ENCODE measurements around the gene CD82. TPM values are rescaled to one million over a fixed set of nuclear protein-coding genes. Genes with fewer than 3 reads are reported as not detected.

The CD82 gene
- total and polyA plus RNA-seq, 5 experiments from 2014 or later: 21.1 to 29.9 (median 24.1) TPM

DNA sequence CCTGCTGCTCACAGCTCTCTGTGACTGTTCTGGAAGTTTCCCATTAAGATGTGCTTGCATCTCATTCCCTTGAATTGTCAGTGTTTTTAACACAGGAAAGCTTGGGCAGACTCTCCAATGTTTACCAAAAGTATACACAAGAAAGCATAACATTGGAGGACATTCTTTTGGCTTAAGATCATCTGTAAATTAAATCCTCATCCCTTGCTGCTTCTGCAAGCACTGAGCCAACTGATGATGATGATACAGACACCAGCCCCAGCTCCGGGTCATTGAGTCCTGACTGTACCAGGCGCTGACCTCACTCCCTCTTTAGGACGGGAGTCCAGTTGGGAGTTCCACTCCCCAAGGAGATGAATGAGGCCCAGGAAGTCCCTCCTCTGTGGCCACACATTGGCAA lies 23.8 kb downstream of the CD82 start:
- peaks cover 7 to 12% (median 9%) of the 10 kb centered on the region in 4 donors for H3K4me1 Mint-ChIP-seq
- H3K27me3 Mint-ChIP-seq: no peaks in the 10 kb centered on the region
- no peaks in the 10 kb centered on the region for H3K9me3 Mint-ChIP-seq
- POLR2A ChIA-PET: no interaction called here
- peaks cover 0 to 13% (median 10%) of the 10 kb centered on the region in 3 donors for H3K36me3 Mint-ChIP-seq
- no peak overlapping the region for H3K4me3 Mint-ChIP-seq
- ATAC-seq (no peak), DNase-seq (no peak)
- peak overlapping the region in 2 of 10 donors; percentile 31 to 37 for H3K27ac Mint-ChIP-seq

DNA sequence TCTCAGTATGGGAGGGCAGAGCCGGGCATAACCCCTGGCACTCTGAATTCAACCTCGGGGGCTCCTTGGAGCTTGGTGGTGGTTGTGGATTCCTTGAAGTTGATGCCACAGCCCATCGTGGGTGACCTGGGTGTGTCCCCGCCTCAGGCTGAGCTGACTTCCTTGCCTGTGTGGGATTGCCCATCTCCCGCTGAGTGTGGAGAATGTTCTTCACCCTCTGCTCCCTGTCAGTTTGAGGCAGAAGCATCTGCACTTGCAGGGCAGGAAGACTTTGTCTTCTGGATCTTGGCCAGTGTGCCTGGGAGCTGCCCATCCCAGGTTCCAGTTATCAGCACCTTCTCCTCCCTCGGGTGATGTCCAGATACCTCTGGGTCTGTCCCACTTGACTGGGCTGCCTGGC lies 25.3 kb downstream of the CD82 start:
- ATAC-seq: no peak
- POLR2A ChIA-PET: no interaction called here
- H3K4me1 Mint-ChIP-seq: peaks cover 13 to 22% (median 19%) of the 10 kb centered on the region in 4 donors

DNA sequence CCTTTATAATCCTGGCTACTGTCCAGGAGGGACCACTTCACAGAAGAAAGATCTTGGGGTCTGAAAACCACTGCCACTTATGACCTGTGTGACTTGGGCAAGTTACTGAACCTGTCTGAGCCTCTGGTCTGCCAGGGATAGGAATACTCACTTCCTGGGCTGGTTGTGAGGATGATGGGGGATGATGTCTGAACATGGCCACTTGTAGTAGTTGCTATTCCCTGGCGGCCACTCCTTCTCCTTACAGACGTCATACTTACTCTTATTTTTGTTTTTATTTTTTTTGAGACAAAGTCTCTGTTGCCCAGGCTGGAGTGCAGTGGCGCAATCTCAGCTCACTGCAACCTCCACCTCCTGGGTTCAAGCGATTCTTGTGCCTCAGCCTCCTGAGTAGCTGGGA lies 26.1 kb downstream of the CD82 start:
- peaks cover 18 to 30% (median 27%) of the 10 kb centered on the region in 4 donors for H3K4me1 Mint-ChIP-seq

More for the DNA sequence above, 25.3 kb downstream of the CD82 start:
- Mint-ChIP-seq H3K4me3 (peak overlapping the region in 1 of 10 donors; percentile 18), H3K27me3 (no peaks in the 10 kb centered on the region), H3K27ac (peak overlapping the region in 4 of 10 donors; percentile 31 to 85 (median 68)), H3K9me3 (no peaks in the 10 kb centered on the region), H3K36me3 (peaks cover 0 to 13% (median 10%) of the 10 kb centered on the region in 3 donors)
- DNase-seq: no peak

DNA sequence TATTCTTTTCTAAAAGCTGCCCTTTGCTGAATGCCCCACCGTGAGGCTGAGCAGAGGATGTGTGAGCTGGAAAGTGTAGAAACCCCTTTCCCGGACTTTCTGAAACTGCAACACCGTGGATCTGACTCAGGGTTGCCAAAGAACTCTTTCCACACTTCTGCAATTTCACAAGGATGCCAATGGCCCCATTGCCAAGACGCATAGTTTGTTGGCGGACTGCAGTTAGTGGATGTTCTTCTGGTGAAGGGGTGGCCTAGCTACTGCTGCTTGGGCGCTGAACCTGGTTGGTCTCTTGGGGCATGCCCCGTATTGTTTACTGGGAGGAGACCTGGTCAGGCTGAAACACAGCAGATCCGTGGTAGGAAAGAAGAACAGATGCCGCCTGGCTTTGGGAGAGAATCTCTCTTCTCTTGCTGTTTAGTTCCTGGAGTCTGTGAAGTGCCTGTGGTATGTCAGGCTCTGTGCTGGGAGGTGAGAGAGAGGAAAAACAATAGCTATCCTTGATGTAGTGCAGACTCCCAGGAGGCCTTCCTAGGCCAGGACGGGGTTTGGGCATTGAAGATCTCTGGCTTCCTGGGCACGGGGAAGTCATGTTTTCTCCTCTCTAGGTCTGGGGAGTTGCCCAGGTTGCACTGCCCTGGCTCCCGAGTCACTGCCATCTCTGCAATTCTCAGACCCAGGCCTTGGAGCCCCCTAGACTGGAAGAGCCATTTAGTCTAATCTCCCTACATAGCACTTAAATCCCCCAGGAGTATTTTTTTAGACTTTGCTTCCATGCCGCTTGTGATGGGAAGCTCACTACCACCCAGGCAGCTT lies 26.9 kb downstream of the CD82 start:
- DNase-seq: no peak
- H3K4me1 Mint-ChIP-seq: peaks cover 20 to 38% (median 34%) of the 10 kb centered on the region in 4 donors
- no peak for ATAC-seq
- H3K27me3 Mint-ChIP-seq: no peaks in the 10 kb centered on the region
- H3K36me3 Mint-ChIP-seq: peaks cover 0 to 11% (median 8%) of the 10 kb centered on the region in 3 donors
- H3K27ac Mint-ChIP-seq: peak overlapping the region in 7 of 10 donors; percentile 21 to 88 (median 69)
- POLR2A ChIA-PET: interaction anchor here (1.0 to 1.2 kb wide), 2 partner anchors 18 to 19 kb away, joined by 3 read pairs; no protein-coding TSS in a partner anchor
- no peaks in the 10 kb centered on the region for H3K9me3 Mint-ChIP-seq
- H3K4me3 Mint-ChIP-seq: no peak overlapping the region

More for the DNA sequence above, 26.1 kb downstream of the CD82 start:
- no peak overlapping the region for H3K4me3 Mint-ChIP-seq
- H3K36me3 Mint-ChIP-seq: peaks cover 0 to 13% (median 10%) of the 10 kb centered on the region in 3 donors
- POLR2A ChIA-PET: no interaction called here
- H3K9me3 Mint-ChIP-seq: no peaks in the 10 kb centered on the region
- H3K27me3 Mint-ChIP-seq: no peaks in the 10 kb centered on the region
- ATAC-seq (no peak), DNase-seq (no peak)
- H3K27ac Mint-ChIP-seq: peak overlapping the region in 4 of 10 donors; percentile 19 to 69 (median 54)

DNA sequence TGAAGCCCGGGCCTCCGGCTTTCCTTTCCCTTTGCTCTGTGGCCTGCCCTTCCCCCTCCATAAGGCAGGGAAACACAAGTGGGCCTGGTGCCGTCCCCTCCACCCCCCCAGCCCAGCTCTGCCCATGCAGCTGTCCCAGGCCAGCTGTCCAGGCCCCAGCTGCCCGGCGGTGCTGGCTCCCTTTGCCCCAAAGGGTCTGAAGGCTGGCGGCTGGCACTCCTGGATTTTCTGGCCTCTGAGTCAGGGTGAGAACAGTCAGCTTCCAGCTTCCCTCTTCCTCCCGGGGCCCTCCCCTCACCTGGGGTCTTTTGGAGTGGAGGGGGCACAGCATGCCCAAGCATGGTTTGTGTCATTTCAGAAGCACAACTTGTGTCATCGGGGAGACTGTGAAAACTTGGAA lies 27.8 kb downstream of the CD82 start:
- Mint-ChIP-seq H3K36me3 (peaks cover 0 to 3% (median 3%) of the 10 kb centered on the region in 3 donors), H3K4me1 (peaks cover 24 to 47% (median 42%) of the 10 kb centered on the region in 4 donors), H3K9me3 (no peaks in the 10 kb centered on the region), H3K27me3 (no peaks in the 10 kb centered on the region), H3K27ac (peak overlapping the region in 2 of 10 donors; percentile 22 to 24), H3K4me3 (no peak overlapping the region)
- DNase-seq (no peak), ATAC-seq (no peak)
- POLR2A ChIA-PET: interaction anchor here (1.0 to 1.2 kb wide), 2 partner anchors 18 to 19 kb away, joined by 3 read pairs; no protein-coding TSS in a partner anchor

DNA sequence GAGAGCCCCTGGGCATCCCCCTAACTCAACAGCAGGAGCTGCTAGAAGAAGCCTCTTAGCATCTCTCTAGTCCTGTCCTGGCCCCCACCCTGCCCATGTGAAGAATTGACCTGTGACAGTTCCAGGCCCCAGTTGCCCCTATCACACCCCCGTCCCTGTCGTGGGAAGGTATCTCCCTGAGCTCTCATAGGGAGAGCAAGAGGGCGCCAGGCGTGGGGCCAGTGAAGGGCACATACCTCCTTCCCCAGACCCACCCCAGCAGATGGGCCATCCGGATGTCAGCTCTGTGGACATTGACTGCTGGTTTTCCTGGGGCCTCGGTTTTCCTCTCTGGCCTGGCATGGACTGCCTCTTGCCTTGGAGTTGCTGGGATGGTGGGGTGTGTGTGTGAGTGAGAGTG lies 29.5 kb downstream of the CD82 start:
- Mint-ChIP-seq H3K4me1 (peaks cover 23 to 47% (median 47%) of the 10 kb centered on the region in 4 donors), H3K27me3 (no peaks in the 10 kb centered on the region), H3K27ac (peak overlapping the region in 7 of 10 donors; percentile 14 to 94 (median 89)), H3K4me3 (peak overlapping the region in 3 of 10 donors; percentile 14 to 45 (median 30)), H3K9me3 (no peaks in the 10 kb centered on the region), H3K36me3 (no peaks in the 10 kb centered on the region)
- POLR2A ChIA-PET: interaction anchor here (1.1 to 8.8 kb wide), 3 partner anchors 16 to 29 kb away, joined by 3 to 70 read pairs (median 21); partner anchors contain the start of gene CD82
- ATAC-seq: no peak
- DNase-seq: no peak

DNA sequence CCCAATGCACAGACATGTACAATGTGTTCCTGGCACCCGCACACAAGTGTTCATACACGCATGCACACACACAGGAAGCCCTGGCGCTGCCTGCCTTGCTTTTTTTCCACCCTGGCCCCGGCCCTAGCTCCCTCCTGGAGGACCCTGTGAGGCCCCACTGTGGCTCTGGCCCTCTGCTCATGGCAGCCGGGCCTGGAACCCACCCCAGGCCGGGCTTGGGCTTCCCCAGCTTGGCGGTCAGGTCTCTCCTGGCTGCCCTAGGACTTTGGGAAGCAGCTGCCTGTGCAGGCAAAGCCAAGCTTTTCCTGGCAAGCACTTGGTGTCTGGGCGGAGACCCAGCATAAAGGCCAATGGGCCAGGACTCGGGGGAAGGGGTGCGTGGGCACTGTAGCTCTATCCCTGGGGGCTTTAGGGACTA lies 30.5 kb downstream of the CD82 start:
- Mint-ChIP-seq H3K9me3 (no peaks in the 10 kb centered on the region), H3K27ac (peak overlapping the region; percentile 89 to 96 (median 92)), H3K36me3 (no peaks in the 10 kb centered on the region), H3K4me3 (peak overlapping the region in 7 of 10 donors; percentile 53 to 83 (median 71)), H3K27me3 (no peaks in the 10 kb centered on the region), H3K4me1 (peaks cover 21 to 51% (median 45%) of the 10 kb centered on the region in 4 donors)
- ATAC-seq (no peak), DNase-seq (no peak)
- POLR2A ChIA-PET: interaction anchor here (0.6 to 8.8 kb wide), 6 partner anchors 8 to 30 kb away, joined by 3 to 70 read pairs (median 6); partner anchors contain the start of gene CD82

DNA sequence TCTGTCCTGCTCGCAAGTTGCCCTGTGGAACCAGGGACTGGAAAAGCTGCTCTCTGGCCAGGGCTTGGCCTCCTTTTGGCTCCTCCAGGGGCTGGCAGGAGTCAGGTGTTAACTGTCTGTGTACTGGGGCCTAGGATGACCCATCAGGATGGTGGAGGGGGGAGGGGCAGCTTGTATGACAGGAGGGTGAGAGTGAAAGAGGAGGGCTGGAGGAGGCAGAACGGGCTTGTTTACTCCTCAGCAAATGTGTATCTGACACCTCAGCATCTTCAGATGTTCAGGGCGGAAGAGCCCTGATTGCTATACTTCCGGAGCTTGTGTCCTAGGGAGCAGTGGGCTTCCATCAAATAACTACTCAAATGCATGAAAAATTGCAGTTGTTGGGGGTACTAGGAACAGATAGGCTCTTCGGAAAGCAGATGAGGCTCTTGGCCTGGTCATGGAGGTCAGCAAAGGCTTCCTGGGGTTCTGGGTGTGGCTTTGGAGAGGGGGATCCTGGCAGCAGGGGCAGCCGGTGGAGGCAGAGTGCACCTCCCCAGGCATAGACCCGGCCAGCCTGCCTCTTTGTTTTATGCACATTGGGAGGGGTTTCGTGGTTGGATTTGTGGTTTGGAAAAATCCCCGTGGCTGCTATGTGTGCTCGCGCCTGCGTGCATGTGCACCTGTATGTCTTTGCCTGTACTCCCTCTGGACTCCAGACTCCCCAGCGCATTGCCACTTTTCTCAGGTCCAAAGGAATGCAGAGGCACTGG lies 31.2 kb downstream of the CD82 start:
- Mint-ChIP-seq H3K36me3 (no peaks in the 10 kb centered on the region), H3K27ac (peak overlapping the region; percentile 89 to 96 (median 92)), H3K9me3 (no peaks in the 10 kb centered on the region), H3K4me1 (peaks cover 20 to 55% (median 41%) of the 10 kb centered on the region in 4 donors), H3K4me3 (peak overlapping the region; percentile 48 to 83 (median 70)), H3K27me3 (no peaks in the 10 kb centered on the region)
- DNase-seq (peak; percentile 34 to 79 (median 56)), ATAC-seq (peak; percentile 89 to 91)
- POLR2A ChIA-PET: interaction anchor here (0.6 to 8.8 kb wide), 6 partner anchors 8 to 31 kb away, joined by 3 to 70 read pairs (median 6); partner anchors contain the start of gene CD82

DNA sequence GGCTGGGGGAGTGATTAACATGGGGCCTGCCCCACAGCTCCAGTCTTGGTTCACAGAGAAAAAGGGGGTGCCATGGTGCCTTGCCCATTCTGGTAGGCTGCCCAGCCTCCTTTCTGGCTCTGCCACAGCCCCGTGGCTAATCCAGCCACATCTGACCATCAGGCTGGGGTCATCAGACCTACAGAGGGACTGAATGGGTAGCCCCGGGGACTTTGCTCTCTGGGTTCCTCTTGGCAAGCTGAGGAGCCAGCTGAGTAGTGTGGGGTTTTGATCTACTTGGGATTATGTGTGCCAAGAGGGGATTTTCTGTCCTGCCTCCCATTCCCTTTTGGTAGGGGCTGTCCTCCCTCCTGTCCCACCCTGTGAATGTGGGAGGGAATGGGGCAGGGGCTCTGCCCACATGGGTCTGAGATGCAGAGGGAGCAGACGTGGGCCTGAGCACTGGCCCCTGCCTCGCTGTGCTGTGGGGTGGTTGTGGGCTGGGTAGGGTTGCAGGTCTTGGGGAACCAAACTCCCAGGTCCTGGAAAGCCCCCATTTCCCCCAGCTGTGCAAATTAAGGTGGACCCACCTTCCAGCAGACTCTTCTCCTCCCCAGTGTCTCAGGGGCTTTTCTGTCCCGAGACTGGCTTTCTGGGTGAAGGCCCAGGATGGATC lies 32.0 kb downstream of the CD82 start:
- no peaks in the 10 kb centered on the region for H3K36me3 Mint-ChIP-seq
- no peaks in the 10 kb centered on the region for H3K9me3 Mint-ChIP-seq
- ATAC-seq: peak; percentile 6 to 27
- H3K27me3 Mint-ChIP-seq: no peaks in the 10 kb centered on the region
- H3K4me3 Mint-ChIP-seq: peak overlapping the region in 7 of 10 donors; percentile 66 to 83 (median 75)
- DNase-seq: no peak
- H3K4me1 Mint-ChIP-seq: peaks cover 20 to 62% (median 41%) of the 10 kb centered on the region in 4 donors
- H3K27ac Mint-ChIP-seq: peak overlapping the region; percentile 89 to 96 (median 92)
- POLR2A ChIA-PET: interaction anchor here (3.6 to 8.8 kb wide), 2 partner anchors 13 to 32 kb away, joined by 21 to 70 read pairs; partner anchors contain the start of gene CD82

DNA sequence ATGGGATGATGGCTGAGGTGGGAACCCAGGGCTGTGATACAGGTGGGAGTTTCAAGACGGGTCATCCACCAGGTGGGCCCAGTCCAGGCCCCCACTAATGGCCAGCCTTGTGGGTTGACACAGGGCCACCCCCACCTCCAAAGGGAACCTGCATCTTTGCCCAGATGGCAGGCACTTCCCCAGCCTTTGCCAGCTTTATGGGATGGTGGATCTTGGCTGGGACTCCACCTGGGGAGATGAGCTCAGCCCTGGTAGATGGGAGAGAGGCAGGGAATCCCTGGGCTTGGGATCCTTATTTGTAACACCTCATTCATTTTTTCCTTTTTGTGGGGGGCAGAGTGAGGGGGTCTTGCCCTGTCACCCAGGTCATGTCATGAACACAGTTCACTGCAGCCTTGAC lies 33.4 kb downstream of the CD82 start:
- no peaks in the 10 kb centered on the region for H3K36me3 Mint-ChIP-seq
- peak overlapping the region in 5 of 10 donors; percentile 25 to 92 (median 79) for H3K27ac Mint-ChIP-seq
- no peaks in the 10 kb centered on the region for H3K9me3 Mint-ChIP-seq
- no peak overlapping the region for H3K4me3 Mint-ChIP-seq
- ATAC-seq (no peak), DNase-seq (no peak)
- peaks cover 20 to 69% (median 41%) of the 10 kb centered on the region in 4 donors for H3K4me1 Mint-ChIP-seq
- no peaks in the 10 kb centered on the region for H3K27me3 Mint-ChIP-seq
- POLR2A ChIA-PET: interaction anchor here (1.1 to 8.8 kb wide), 2 partner anchors 12 to 33 kb away, joined by 4 to 70 read pairs; partner anchors contain the start of gene CD82

DNA sequence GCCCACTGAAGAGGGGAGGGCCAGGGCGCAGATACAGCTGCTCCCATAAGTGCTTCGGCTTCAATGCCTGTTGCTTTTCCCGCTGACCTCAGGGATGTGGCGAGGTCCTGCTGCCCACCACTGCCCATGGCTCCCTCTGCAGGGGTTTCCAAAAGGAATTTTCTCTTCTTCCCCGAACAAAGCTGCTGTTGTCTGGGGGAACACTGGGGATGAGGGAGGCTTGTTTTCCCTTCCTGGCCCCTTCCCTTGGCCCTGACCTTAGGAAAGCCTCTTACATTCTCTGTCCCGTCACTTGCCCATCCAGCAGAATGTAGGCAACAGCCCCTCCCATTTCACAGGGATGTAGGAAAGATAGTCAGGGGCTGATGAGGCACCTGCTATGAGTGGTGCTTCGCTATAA lies 34.8 kb downstream of the CD82 start:
- POLR2A ChIA-PET: interaction anchor here (1.1 to 8.8 kb wide), 2 partner anchors 11 to 34 kb away, joined by 4 to 70 read pairs; partner anchors contain the start of gene CD82

More for the DNA sequence above, 34.8 kb downstream of the CD82 start:
- ATAC-seq (no peak), DNase-seq (no peak)
- Mint-ChIP-seq H3K4me3 (no peak overlapping the region), H3K4me1 (peaks cover 17 to 70% (median 32%) of the 10 kb centered on the region in 4 donors), H3K27me3 (no peaks in the 10 kb centered on the region), H3K27ac (peak overlapping the region in 4 of 10 donors; percentile 20 to 37 (median 32)), H3K36me3 (peaks cover 0 to 9% (median 3%) of the 10 kb centered on the region in 3 donors), H3K9me3 (no peaks in the 10 kb centered on the region)

All from naive thymus-derived CD8-positive, alpha-beta T cell (primary cell).